Epidermal melanocyte (primary cell): ENCODE data around the gene SCUBE3.

ENCODE experiments used
- DNase-seq: peaks from one replicate; pipeline ENCODE4 v3.0.0; 2011; ENCODE audit warnings: low spot score; ENCODE audit not compliant: insufficient read length

SCUBE3 gene

DNA sequence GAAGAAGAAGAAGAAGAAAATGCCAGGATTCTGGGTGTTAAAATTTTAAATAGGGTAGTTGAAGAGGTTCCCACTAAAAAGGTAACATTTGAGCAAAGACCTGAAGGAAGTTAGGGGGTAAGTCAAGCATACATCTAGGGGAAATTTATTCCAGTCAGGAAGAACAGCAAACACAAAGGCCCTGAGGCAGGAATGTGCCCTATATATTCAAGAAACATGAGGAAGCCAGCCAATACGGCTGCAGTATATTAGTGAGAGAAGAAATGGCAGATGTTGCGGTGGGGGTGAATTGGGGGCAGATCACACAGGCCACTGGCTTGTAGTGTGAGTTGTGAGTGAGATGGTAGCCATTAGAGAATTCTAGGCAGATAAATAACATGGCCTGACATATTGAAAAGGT, 51.8 kb downstream of the SCUBE3 start:
- no peak for DNase-seq

GRCh38 chr6:35267446-35267845, 53.7 kb downstream of the SCUBE3 start:
- DNase-seq: no peak

- DNase-seq: no peak
These were observed 54.1 kb downstream of the SCUBE3 start for GRCh38 chr6:35267897-35268296.

GRCh38 chr6:35272005-35272404, 58.2 kb downstream of the SCUBE3 start:
- DNase-seq: no peak

DNA sequence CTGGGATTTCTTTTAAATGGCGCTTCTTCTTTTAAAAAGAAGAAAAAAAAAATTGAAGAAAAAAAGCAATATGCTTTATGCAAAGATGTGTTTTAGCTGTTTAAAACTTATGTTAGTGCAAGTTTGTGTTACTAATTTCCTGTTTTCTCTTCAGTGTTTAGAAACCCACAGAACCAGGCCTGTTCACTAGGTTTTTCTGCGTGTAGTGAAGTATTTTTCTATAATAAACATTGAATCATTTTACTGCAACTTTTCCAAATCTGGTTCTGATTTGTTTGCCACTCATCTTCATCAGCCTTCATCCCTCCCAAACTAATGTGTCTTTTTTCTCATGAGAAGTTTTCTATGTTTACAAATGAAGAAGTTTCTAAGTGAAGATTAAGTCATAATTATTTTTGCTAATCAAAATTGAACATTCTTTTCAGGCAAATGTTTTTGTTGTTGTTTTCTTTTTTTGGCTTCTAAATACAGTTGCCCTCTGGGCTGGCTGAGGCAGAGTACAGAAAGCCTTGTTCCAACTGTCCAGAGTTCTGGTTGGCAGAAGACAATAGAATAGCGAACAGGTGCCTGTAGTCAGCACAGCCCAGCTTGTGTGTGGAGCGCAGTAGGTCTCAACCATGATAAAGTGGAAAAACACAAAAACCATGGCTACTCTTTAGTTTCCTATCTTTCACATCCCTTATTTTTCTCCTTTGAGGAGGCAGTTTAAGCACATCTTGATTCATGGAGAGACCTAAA, 60.2 kb downstream of the SCUBE3 start:
- DNase-seq: no peak

DNA sequence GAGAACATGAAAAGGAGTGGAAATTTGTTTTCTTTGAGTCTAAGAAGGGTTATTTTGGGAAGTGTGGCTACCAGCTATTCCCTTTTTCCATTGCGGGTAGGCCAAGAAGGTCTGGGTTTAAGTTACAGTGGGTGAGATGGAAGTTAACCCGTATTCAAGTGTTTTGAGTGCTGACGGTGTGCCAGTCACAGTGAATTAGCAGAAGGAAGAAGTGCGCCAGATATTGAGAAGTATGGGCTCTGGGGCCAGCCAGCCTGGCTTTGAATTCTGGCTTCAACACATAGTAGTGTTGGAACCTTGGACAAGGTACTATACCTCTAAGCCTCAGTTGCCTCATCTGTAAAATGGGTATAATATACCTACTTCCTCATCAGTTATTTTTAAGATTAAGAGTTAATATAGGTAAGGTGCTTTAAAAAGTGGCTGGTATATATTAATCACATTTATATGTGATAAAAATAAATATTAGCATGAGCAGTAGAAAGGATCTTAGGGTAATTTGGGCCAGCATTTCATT, 62.0 kb downstream of the SCUBE3 start:
- no peak for DNase-seq

DNA sequence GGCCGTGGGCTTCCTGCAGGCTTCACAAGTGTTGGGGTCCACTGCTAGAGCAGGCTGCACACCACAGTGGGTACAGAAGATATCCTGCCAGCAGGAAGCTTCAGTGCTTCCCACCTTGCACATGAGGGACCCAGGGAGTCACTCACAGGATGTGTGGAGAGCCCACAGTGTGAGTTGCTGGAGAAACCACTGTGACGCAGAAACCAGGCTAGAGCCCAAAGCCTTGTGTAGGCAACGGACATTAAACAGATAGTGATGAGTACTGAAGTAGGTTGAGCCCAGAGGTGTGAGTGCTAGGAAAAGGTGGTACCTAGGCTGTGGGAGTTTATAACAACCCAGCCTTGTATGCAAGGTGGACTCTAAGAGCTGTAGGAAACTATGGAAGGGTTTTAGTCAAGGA, 65.0 kb downstream of the SCUBE3 start:
- DNase-seq: no peak

DNA sequence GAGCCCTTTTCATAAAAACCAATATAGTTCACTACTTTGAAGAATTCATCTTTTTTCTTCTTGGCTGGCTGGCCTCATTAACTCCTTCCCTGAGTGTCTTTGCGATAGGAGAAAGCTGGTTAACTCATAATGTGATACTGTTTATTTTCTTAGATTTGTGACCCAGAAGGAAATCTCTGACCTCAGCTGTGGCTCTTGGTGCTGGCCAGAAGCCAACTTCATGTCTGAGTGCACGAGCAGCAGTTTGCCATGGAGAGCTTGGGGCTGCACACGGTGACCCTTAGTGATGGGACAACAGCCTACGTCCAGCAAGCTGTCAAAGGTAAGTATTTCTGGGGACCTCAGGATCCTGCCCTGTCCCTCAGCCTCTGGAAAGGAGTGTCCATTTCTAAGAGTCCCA, 67.1 kb downstream of the SCUBE3 start:
- DNase-seq: no peak

DNA sequence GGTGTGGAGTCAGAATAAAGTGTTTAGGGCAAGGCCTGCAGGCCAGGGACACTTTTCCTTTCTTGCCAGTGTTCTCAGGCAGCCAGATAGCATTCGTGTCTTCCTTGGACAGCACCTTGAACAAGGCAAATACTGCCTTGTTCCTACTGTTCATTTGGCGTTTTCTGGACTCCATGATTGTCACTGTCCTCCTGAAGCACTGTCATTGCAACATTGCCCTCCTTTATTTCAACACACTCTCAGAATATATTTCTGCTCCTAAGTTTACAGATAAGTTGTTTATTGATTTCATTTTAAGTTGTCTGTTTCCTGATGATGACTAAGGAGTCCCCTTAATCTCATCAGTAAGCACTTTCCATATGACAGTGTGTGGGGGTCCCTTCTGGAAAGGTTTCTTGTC, 68.7 kb downstream of the SCUBE3 start:
- no peak for DNase-seq

DNA sequence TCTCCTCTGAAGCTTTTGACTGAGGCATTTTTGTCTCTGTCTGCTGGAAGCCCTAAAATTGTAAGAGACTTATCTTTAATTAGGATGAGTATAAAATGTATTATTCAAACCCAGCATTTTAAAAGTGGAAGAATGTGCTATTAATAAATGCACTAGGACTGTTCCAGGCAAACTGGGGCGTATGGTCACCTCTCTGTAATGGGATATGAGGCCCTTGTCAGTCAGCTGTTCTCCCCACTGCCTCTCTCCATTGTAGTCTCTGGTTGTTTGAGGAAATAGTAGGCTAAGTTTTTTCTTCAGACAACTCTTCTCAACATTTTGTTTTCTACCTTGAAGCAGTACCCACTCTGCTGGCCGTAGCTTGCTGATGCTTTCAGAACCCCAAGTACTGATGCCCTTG, 69.6 kb downstream of the SCUBE3 start:
- DNase-seq: no peak

GRCh38 chr6:35287671-35288396, 74.1 kb downstream of the SCUBE3 start:
- DNase-seq: no peak

GRCh38 chr6:35288834-35289233, 75.1 kb downstream of the SCUBE3 start:
- no peak for DNase-seq

GRCh38 chr6:35291491-35291890, 77.7 kb downstream of the SCUBE3 start:
- no peak for DNase-seq

DNA sequence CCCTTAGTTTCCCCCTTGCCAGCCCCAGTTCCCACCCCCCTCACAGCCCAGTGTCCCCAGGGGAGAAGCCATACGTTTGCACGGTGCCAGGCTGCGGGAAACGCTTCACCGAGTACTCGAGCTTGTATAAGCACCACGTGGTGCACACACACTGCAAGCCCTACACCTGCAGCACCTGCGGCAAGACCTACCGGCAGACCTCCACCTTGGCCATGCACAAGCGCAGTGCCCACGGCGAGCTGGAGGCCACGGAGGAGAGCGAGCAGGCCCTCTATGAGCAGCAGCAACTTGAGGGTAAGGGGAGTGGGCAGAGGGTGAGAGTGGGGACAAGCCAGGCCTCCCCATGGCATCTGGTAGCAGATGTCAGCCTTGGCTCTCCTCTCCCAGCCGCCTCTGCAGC, 78.7 kb downstream of the SCUBE3 start:
- DNase-seq: no peak

DNA sequence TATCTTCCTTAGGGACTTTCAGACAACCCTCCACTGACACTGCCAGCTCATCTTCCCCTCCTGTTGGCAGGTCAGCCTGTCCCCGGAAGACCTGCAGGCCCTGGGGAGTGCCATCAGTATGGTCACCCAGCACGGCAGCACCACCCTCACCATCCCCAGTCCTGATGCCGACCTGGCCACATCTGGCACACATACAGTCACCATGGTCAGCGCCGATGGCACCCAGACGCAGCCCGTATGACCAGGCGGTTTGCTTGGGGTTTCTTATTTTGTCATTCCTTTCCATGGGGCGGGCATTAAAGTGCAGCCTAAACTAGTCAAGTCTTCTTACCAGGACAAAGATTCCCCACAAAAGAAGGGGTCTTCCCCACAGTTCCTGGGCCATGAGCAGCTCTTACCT, 79.9 kb downstream of the SCUBE3 start:
- DNase-seq: no peak

DNA sequence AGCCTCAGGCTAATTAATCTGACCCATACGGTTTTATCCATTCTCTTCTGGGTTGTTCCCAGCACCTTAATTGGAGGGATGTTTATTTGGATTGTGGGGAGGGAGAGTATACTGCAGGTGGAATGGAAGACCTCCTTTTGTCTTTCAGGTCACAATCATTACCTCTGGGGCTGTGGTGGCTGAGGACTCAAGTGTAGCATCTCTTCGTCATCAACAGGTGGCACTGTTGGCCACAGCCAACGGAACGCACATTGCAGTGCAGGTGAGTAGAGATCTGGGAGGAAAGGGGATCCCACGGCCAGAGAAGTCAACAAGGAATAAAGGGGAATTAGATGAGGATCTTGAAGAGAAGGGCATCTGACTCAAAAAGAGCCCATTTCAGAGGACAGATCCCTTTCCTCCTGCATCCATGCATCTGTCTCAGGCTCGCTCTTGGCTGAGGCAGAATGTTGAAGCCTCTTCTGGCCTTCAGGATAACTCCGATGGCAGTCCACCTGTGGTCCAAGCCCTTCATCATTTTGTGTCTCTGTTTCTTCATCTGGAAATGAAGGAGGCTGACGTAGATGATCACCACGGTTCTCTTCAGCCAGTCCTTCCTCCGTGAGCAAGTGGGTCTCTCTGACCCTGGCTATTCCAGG, 80.7 kb downstream of the SCUBE3 start:
- no peak for DNase-seq

GRCh38 chr6:35295036-35295435, 81.3 kb downstream of the SCUBE3 start:
- DNase-seq: no peak

GRCh38 chr6:35295521-35296315, 82.0 kb downstream of the SCUBE3 start:
- DNase-seq: no peak

DNA sequence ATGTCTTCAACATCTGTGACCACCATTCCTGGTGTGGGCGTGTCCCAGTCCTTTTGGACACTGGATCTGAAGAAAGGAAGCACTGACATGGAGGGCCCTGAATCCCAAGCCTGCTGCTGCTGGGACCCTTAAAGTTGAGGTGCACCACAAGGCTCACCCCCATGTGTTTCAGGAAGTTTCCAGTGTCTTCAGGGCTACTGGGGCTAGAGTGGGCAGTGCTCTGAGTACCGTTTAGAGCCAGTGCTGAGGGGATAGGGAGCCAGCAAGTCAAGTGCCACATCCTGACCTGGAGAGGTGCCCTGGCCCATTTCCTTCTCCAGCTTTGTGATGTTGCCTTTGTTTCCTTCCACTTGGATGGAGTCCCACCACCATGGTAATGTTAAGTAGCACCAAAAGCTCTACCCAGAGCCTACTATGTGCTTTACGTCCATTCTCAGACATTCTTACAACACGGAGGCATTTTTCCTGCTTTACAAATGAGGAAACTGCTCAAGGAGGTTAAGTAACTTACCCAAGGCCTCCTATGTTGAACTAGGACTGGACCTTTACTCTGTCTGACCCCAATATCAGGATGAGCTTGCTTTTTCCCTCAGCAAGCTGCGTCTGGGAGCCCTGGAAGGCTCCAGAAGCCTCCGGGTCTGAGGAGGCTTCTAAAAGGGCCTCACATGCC, 83.3 kb downstream of the SCUBE3 start:
- DNase-seq: no peak

- DNase-seq: peak; percentile 32
These were observed 84.1 kb downstream of the SCUBE3 start, which contains the start of gene DEF6 for GRCh38 chr6:35297601-35298481. Gene DEF6 (plus strand): TSS chr6:35297818. CDS start chr6:35297857, 39 bp downstream.
